Spleen (tissue), 7 donors: Measurements from ENCODE around the gene CDC6.

ENCODE experiments used
- POLR2A ChIP-seq, 3 donors: fragments of 450-650 bp; IDR thresholded peaks; one replicate each; pipeline ENCODE4 v1.5.1; 2017; ENCODE audit warnings: antibody characterized with exemption in 3 of 3, mild to moderate bottlenecking in 1 of 3
- POLR2AphosphoS5 ChIP-seq, 3 donors: sonication (generic); formaldehyde crosslinking; IDR thresholded peaks; one replicate each; pipeline ENCODE4 v1.5.1; 2017; ENCODE audit warnings: antibody characterized with exemption in 3 of 3
- TF ChIP-seq, protein P1 (sequence below), 11 experiments: fragments of 200-600 bp in 7 of 11; fragments of 450-650 bp in 4 of 11; sonication (generic) in 4 of 11; IDR thresholded peaks in 8 of 11; conservative IDR thresholded peaks in 3 of 11; 1 replicate in 7 of 11; 2 replicates in 4 of 11; pipeline versions ENCODE4 v1.4.0 to v1.8.0; 2016 to 2021; ENCODE audit warnings: antibody characterized with exemption in 11 of 11, inconsistent platforms in 4 of 11, mild to moderate bottlenecking in 1 of 11
- donor health status: DM: no; HTN: no; CAD: no; lungs with moderate emphysema.
- donor health status: DM: no; HTN: no; CAD: no.
- donor health status: DM: no; HTN: no; CAD: no.

DNA sequence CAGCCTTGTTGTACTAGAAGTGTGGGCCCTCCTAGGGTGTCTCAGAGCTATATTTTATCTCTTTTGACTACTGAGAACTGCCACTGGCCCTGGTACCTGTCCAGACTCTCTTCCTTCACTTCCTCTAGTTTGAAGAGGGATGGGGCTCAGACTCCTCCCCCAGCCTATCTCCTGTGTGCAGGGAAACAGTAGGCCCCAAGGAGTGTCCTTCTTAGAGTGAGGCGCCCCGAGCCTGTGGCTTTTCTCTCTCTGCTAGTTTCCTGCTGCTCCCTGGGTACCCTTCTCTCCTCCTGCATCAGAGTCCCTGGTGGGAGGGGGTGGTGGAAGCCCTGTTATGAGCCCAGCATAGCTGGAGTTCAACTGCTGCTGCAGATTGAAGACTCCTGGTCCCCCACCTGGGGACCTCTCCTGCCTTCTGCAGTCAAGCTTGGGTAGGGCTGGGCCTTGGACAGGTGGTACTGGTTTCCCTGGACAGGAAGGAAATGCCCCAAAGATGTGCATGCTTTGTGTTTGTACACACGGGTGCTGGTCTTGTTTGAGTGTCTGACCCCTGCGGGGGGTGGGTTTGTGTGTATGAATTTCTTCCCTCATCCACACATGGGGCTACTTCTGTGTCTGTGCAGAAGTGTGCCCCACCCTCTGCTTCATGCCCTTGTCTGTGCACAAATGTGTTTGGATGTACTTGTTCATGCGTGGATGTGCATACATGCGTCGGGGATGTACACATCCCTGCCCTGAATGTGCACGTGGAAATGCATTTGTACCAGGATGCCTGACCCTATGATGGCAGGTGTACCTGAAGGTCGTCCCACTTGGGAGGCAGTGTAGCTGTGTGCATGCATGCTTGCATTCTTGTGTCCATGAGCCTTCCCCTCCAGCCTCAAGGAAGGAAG, 28.2 kb downstream of the CDC6 start:
- TF ChIP-seq, protein P1, sequence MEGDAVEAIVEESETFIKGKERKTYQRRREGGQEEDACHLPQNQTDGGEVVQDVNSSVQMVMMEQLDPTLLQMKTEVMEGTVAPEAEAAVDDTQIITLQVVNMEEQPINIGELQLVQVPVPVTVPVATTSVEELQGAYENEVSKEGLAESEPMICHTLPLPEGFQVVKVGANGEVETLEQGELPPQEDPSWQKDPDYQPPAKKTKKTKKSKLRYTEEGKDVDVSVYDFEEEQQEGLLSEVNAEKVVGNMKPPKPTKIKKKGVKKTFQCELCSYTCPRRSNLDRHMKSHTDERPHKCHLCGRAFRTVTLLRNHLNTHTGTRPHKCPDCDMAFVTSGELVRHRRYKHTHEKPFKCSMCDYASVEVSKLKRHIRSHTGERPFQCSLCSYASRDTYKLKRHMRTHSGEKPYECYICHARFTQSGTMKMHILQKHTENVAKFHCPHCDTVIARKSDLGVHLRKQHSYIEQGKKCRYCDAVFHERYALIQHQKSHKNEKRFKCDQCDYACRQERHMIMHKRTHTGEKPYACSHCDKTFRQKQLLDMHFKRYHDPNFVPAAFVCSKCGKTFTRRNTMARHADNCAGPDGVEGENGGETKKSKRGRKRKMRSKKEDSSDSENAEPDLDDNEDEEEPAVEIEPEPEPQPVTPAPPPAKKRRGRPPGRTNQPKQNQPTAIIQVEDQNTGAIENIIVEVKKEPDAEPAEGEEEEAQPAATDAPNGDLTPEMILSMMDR (IDR thresholded peaks at IDR 0.05 in 8 of 11, conservative IDR thresholded peaks at IDR 0.05 in 3 of 11) = no peak
- no peak for TF ChIP-seq POLR2AphosphoS5 (IDR thresholded peaks at IDR 0.05)
- no peak for TF ChIP-seq POLR2A (IDR thresholded peaks at IDR 0.05)
